Stimulated activated naive CD8-positive, alpha-beta T cell treated with anti-CD3 and anti-CD28 coated beads, Interleukin-15, Interleukin-2, amounts not matched to agents 100 ng/mL and 50 ng/mL, for 24 hours (primary cell): Measurements from ENCODE around the gene NKAIN2.

Experiments used
- H3K27ac Mint-ChIP-seq: one replicate; pipeline ENCODE4 v1.8.0; 2021; ENCODE audit warnings: mild to moderate bottlenecking, mixed read lengths
- H3K27me3 Mint-ChIP-seq: one replicate; pipeline ENCODE4 v1.8.0; 2021; ENCODE audit warnings: mixed read lengths
- H3K36me3 Mint-ChIP-seq: one replicate; pipeline ENCODE4 v1.8.0; 2021; ENCODE audit warnings: low read depth, mixed read lengths
- H3K4me1 Mint-ChIP-seq: one replicate; pipeline ENCODE4 v1.8.0; 2021; ENCODE audit warnings: low read depth, mixed read lengths
- H3K4me3 Mint-ChIP-seq: one replicate; pipeline ENCODE4 v1.8.0; 2021; ENCODE audit warnings: mild to moderate bottlenecking, mixed read lengths
- H3K9me3 Mint-ChIP-seq: one replicate; pipeline ENCODE4 v1.8.0; 2021; ENCODE audit warnings: mixed read lengths

The NKAIN2 gene

DNA sequence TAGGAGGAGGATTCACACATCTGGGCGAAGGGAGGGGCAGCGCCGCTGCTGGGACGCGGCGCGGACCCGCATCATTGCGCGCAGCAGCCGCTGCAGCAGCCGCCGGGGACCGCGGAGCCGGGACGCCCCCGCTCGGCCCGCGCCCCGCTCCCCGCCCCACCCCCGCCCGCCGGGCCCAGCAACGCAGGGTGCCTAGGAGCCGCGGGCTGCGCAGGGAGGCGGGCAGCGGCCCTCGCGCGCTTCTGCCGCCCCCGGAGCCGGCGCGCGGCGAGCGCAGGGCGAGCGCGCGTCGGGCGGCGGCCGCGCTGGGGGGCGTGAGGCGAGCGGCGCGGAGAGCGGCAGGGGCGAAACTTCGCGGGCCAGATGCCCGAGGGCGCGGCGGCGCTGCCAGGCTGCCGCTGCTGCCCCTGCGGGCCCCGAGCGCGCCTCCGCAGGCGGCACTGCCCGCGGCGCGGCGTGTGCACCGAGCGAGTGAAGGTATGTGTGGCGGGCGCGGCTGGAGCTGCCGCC, at the start of gene NKAIN2:
TSS of gene NKAIN2 (plus strand) at position 362 of the 510 bp plus-strand sequence.
- Mint-ChIP-seq H3K27ac (no peak within 1 kb of the TSS), H3K27me3 (peaks cover 64% of the 10 kb centered on the region)

DNA sequence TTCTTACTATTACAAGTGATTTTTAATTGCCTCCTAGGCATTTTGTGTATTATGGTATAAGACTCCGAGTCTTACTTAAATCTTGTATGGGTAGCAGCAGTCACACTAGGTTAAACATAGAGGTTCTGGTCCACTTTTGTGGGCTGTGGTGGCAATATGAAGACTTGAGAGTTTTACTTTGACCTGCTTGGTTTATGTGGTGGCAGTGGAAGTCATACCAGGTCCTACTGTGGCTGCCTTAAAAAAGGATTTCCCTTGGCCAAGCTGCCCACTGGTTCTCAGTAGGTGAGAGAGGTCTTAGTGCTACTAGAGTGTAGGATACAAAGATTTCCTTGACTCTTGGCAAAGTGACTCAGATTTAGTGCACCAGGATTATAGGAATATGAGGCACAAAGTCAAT, 44.2 kb upstream of the NKAIN2 start:
- Mint-ChIP-seq H3K27ac (no peak overlapping the region), H3K27me3 (no peaks in the 10 kb centered on the region), H3K4me3 (no peak overlapping the region), H3K36me3 (no peaks in the 10 kb centered on the region), H3K9me3 (peaks cover 3% of the 10 kb centered on the region), H3K4me1 (no peaks in the 10 kb centered on the region)

More for the DNA sequence above, at the start of gene NKAIN2:
- H3K4me1 Mint-ChIP-seq = peaks cover 9% of the 10 kb centered on the region
- no peaks in the 10 kb centered on the region for H3K9me3 Mint-ChIP-seq
- no peaks in the 10 kb centered on the region for H3K36me3 Mint-ChIP-seq
- peak within 1 kb of the TSS; percentile 69 for H3K4me3 Mint-ChIP-seq

DNA sequence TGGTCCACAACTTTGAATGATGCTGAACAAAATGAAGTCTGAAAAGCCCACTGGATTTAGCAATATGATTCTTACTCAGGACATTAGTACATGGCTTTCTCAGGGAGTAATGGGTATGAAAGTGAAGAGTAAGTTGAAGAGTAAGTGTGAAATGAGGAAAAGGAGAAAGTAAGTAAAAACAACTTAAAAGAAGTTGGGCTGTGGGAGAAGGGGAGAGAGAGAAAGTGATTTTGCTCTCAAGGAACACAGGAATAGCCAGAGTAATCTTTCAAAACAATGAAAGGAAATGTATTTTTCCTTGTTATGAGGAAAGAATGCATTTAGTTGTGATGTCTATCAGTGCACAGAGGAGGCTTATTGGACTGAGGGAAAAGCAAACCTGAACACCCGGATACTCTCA, 39.8 kb upstream of the NKAIN2 start:
- Mint-ChIP-seq H3K27me3 (no peaks in the 10 kb centered on the region), H3K36me3 (no peaks in the 10 kb centered on the region), H3K9me3 (no peaks in the 10 kb centered on the region), H3K4me1 (no peaks in the 10 kb centered on the region), H3K27ac (no peak overlapping the region), H3K4me3 (no peak overlapping the region)

DNA sequence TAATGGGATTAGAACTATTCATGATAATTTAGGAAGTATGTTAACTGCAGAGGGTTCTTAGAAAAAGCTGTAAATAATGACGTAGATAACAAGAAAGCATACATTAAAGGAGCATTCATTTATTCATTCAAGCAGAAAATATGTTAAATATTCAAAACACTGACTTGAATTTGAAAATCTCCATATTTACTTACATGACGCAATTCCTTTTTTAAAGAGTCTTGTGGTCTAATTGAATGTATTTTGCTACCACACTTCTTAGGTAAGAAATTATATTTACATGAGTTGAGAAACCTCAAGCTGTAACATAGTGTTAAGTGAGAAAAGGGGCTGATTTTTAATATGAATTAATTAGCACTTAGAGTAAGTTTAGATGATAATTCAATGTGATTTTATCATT, 38.9 kb upstream of the NKAIN2 start:
- H3K36me3 Mint-ChIP-seq = no peaks in the 10 kb centered on the region
- H3K4me1 Mint-ChIP-seq = no peaks in the 10 kb centered on the region
- H3K9me3 Mint-ChIP-seq = no peaks in the 10 kb centered on the region
- no peak overlapping the region for H3K27ac Mint-ChIP-seq
- H3K4me3 Mint-ChIP-seq = no peak overlapping the region
- H3K27me3 Mint-ChIP-seq = no peaks in the 10 kb centered on the region

DNA sequence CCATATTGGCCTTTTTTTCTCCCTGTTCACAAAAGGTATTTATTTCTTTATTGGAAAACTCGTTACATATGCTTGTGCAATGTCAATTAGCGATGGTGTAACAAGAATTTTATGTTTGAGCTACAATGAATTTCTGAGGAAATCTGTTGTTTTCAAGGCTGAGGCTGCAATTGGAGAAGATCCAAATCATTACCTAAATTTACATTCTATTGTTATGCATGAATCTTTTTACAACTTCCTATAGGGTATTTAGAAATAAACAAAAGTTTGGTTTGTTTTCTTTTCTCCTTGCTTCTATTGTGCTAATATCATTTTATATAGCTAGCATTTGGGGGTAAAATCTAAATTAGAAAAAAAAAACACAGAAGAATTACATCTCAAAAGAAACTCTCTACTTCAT, 34.7 kb upstream of the NKAIN2 start:
- Mint-ChIP-seq H3K36me3 (no peaks in the 10 kb centered on the region), H3K9me3 (no peaks in the 10 kb centered on the region), H3K27ac (no peak overlapping the region), H3K4me1 (no peaks in the 10 kb centered on the region), H3K27me3 (no peaks in the 10 kb centered on the region), H3K4me3 (no peak overlapping the region)

DNA sequence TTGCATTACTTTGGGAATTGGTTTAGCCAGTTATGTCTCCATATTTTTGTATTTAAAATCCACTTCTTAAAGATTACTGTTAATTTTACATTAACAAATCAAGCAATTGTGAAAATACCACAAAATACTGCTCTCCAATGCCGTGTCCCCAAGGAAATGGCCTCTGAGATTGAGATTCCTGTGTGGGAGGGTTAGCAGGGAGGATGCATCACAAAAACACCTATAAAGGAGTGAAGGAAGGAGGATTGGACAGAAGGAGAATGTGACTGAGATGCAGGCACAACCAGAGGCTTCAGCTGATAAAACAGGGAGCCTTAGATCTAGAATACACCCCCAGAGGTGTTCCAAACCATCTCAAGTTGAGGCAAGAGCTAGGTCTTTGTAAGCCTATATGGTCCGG, 34.2 kb upstream of the NKAIN2 start:
- Mint-ChIP-seq H3K27ac (no peak overlapping the region), H3K9me3 (no peaks in the 10 kb centered on the region), H3K4me3 (no peak overlapping the region), H3K36me3 (no peaks in the 10 kb centered on the region), H3K4me1 (no peaks in the 10 kb centered on the region), H3K27me3 (no peaks in the 10 kb centered on the region)

DNA sequence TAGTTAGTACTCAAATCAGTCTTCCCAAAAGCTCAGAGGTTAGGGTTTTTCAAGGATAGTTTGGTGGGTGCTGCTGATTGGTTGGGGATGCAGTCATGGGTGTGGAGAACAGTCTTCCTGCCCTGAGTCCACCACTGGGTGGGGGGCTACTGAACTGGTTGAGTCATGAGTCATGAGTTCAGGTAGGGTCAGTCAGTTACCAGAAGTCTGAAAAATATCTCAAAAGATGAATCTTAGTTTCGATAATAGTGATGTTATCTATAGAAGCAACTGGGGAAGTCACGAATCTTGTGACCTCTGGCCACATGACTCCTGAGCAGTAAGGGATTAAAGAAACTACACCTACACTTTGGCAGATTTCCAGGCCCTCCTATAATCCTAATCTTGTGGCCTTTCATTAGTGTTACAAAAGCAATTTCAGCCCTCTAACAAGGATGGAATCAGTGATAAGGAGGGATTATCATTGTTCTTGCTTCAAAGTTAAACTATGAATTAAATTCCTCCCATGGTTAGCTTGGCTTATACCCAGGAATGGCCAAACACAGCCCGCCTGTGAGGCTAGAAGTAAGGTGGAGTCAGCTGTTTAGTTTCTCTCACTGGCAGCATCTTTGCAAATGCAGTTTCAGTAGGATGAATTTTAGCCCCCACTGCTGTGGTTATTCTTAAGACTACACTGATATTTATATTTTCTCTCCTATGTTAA, 33.3 kb upstream of the NKAIN2 start:
- H3K4me1 Mint-ChIP-seq = no peaks in the 10 kb centered on the region
- no peaks in the 10 kb centered on the region for H3K9me3 Mint-ChIP-seq
- H3K27me3 Mint-ChIP-seq = no peaks in the 10 kb centered on the region
- H3K27ac Mint-ChIP-seq = no peak overlapping the region
- no peaks in the 10 kb centered on the region for H3K36me3 Mint-ChIP-seq
- no peak overlapping the region for H3K4me3 Mint-ChIP-seq

DNA sequence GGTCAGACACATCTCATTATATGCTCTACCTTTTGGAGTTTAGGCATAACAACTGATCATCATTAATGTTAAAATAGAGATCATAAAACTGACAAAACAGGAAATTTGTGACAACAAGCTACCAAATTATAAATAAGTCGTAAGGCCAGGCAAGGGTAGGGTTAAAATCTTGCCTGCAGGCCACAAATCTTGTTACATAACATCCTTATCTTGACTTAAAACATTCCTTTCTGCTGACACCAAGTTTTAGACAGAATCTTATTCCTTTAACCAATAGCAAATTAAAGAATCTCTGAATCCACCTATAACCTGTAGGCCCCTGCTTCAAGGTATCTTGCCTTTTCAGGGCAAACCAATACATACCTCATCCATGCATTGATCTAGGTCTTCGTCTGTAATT, 32.5 kb upstream of the NKAIN2 start:
- Mint-ChIP-seq H3K4me3 (no peak overlapping the region), H3K27ac (no peak overlapping the region), H3K4me1 (no peaks in the 10 kb centered on the region), H3K9me3 (no peaks in the 10 kb centered on the region), H3K36me3 (no peaks in the 10 kb centered on the region), H3K27me3 (no peaks in the 10 kb centered on the region)

DNA sequence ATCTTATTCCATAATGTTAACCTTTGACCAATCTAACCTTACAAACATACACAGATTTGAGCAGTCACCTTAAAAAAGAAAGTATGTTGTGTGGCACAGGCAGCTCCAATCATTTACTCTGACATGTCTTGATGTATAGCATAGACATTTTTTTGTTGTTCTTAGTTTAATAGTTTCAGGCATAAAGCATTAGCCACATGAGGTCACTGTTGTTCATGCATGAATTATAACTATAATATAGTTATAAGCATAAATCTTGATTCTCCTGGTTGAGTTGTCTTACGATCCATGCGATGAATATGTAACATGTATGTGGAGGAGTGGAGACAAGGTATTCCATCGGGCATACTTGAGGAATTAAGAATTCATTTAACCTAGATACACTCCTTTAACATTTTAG, 26.1 kb upstream of the NKAIN2 start:
- H3K36me3 Mint-ChIP-seq = no peaks in the 10 kb centered on the region

DNA sequence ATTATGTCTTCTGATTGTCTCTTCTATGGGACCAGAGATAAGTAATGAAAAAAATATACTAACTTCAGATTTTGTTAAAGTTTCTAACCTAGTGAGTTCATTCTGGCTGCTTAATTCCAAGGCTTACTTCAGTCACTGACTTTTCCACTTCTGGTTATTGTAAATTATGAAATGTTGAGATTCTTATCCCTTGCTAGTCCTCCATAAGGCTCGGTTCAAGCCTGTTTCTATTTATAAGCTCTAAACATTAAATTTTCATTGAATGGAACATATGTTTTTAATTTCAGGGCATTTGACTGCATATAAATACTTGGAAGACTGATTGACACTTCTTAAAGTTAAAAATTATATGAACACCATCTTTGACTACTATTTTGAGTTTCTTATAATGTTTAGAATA, 23.6 kb upstream of the NKAIN2 start:
- Mint-ChIP-seq H3K27ac (no peak overlapping the region), H3K4me1 (no peaks in the 10 kb centered on the region), H3K36me3 (no peaks in the 10 kb centered on the region), H3K9me3 (no peaks in the 10 kb centered on the region), H3K27me3 (no peaks in the 10 kb centered on the region), H3K4me3 (no peak overlapping the region)

More for the DNA sequence above, 26.1 kb upstream of the NKAIN2 start:
- no peak overlapping the region for H3K4me3 Mint-ChIP-seq
- H3K9me3 Mint-ChIP-seq = no peaks in the 10 kb centered on the region
- no peaks in the 10 kb centered on the region for H3K4me1 Mint-ChIP-seq
- H3K27me3 Mint-ChIP-seq = no peaks in the 10 kb centered on the region
- no peak overlapping the region for H3K27ac Mint-ChIP-seq

DNA sequence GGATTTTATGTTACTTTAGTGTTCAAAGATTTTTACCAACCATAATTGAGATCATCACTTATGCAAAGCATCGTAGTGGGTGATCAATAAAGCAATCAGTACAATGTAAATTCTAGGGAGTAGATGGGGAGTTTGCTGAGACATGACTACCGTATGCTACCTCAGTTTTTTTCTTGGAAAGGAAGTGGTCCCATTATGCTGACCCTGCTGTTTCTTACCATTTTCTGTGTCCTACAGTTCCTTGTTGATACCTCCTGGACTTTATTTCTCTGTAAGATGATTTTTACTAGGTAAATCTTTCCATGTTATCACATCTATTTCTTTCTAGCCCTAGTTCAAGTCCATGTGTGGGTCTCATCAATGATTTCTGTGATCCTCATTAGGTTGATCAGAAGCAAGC, 19.3 kb upstream of the NKAIN2 start:
- Mint-ChIP-seq H3K4me1 (no peaks in the 10 kb centered on the region), H3K36me3 (no peaks in the 10 kb centered on the region), H3K27me3 (peaks cover 4% of the 10 kb centered on the region), H3K9me3 (no peaks in the 10 kb centered on the region), H3K27ac (no peak overlapping the region), H3K4me3 (no peak overlapping the region)

DNA sequence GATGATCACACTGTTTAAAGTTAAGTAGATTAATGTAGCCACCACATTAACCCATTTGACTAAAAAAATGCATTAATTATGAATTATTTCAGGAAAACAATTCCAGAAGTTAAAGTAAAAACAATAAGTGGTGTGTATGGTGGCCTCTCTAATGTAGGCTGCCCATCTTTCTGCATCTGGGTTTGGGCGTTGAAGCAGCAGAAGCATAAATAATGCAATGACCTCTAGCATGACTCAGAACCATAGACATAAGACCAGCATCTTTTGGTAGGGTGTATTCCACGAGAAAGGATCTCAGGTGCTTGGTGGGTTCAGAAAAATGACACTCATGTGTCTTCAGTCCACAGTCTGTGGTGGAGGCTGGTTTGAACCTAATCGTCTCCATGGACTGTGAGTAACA, 18.6 kb upstream of the NKAIN2 start:
- no peak overlapping the region for H3K4me3 Mint-ChIP-seq
- H3K27ac Mint-ChIP-seq = no peak overlapping the region
- H3K36me3 Mint-ChIP-seq = no peaks in the 10 kb centered on the region
- H3K9me3 Mint-ChIP-seq = no peaks in the 10 kb centered on the region
- no peaks in the 10 kb centered on the region for H3K4me1 Mint-ChIP-seq
- H3K27me3 Mint-ChIP-seq = peaks cover 4% of the 10 kb centered on the region

DNA sequence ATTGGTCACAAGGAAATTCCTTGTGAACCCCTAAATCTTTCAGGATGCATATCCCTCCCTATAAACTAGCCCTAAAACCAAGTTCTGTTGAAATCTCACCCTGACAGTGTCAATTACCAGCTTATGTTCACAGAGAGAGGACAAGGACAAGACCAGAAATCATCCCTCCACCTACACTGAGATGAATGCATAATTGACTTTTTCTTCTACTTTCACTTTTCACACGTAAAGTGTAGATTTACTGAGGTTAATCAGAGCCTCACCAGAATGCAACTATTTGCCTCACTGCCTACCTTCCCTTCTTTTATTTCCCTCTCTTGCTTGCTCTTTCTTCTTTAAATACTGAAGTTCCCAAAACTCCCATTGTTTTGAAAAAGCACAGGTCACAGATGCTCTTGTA, 15.3 kb upstream of the NKAIN2 start:
- H3K36me3 Mint-ChIP-seq = no peaks in the 10 kb centered on the region
- no peaks in the 10 kb centered on the region for H3K9me3 Mint-ChIP-seq
- H3K27ac Mint-ChIP-seq = no peak overlapping the region
- peaks cover 4% of the 10 kb centered on the region for H3K27me3 Mint-ChIP-seq
- no peaks in the 10 kb centered on the region for H3K4me1 Mint-ChIP-seq
- H3K4me3 Mint-ChIP-seq = no peak overlapping the region

DNA sequence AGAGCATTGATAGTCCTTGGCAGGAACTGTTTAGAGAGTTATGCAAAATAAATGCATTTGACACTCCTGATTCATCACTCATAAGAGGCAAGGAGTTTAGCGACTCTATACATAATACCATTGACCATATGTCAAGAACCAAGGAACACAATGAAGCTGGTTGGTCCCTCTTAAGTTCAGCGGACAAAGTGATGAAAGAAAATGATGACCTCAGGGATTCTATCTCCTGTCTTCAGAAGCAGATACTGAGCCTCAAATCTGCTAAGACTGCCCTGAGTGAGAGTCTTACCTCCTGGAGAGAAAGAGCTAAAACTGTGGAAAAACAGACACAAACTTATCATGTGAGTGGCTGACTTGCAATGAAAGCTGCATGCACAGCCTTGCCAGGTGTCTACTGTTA, 9.5 kb upstream of the NKAIN2 start:
- H3K27ac Mint-ChIP-seq = no peak overlapping the region

DNA sequence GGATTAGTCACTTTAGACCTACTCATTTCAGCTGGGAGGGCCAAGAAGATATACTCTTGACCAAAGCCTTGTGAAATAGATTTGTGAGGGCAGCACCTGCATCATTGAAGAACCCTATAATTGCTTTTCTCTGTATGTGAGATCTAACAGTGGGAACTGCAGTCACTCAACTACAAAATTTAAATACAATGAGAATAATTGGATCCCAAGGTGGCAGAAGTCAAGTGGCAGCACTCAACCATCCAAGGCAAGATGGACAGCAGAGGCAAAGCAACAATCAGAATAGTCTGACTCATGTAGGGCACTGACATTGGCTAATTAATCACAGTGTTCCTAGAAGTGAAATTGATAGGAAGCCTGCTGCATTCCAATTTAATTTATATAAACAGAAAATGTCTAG, 8.9 kb upstream of the NKAIN2 start:
- peaks cover 3% of the 10 kb centered on the region for H3K9me3 Mint-ChIP-seq
- H3K36me3 Mint-ChIP-seq = no peaks in the 10 kb centered on the region
- H3K4me3 Mint-ChIP-seq = no peak overlapping the region
- no peak overlapping the region for H3K27ac Mint-ChIP-seq
- H3K27me3 Mint-ChIP-seq = no peaks in the 10 kb centered on the region
- no peaks in the 10 kb centered on the region for H3K4me1 Mint-ChIP-seq

More for the DNA sequence above, 9.5 kb upstream of the NKAIN2 start:
- Mint-ChIP-seq H3K27me3 (no peaks in the 10 kb centered on the region), H3K9me3 (peaks cover 3% of the 10 kb centered on the region), H3K36me3 (no peaks in the 10 kb centered on the region), H3K4me1 (no peaks in the 10 kb centered on the region), H3K4me3 (no peak overlapping the region)

DNA sequence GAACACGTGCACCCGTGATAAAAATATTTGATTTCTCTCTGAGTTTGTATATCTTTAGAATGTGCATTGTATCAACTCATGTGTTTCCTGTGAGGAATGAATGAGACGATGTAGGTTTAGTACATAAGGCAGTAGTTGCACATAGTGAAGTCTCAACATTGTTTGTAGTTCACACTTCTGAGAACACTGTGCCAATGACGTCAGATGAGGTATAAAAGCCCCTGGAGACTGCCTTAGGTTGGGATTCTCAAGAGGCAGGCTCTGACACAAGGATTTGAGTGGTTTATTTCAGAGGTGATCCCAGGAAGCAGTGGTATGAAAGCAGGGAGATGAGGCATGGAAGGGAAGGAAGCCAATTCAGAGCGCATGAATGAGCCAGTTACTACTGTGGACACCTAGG, 2.6 kb upstream of the NKAIN2 start:
- Mint-ChIP-seq H3K4me3 (no peak overlapping the region), H3K36me3 (no peaks in the 10 kb centered on the region), H3K4me1 (peaks cover 9% of the 10 kb centered on the region), H3K9me3 (no peaks in the 10 kb centered on the region), H3K27ac (no peak overlapping the region), H3K27me3 (peaks cover 49% of the 10 kb centered on the region)
